GM11168 (cell line): Measurements from ENCODE around the gene SCARB1.

ENCODE experiments used
- in situ Hi-C: fragments of 300-500 bp; cut with MboI; formaldehyde crosslinking; loops from one replicate; pipeline ENCODE4 v1.12.0; 2022; ENCODE audit warnings: low sequenced_read_pairs; ENCODE audit not compliant: unreplicated experiment

SCARB1 gene

DNA sequence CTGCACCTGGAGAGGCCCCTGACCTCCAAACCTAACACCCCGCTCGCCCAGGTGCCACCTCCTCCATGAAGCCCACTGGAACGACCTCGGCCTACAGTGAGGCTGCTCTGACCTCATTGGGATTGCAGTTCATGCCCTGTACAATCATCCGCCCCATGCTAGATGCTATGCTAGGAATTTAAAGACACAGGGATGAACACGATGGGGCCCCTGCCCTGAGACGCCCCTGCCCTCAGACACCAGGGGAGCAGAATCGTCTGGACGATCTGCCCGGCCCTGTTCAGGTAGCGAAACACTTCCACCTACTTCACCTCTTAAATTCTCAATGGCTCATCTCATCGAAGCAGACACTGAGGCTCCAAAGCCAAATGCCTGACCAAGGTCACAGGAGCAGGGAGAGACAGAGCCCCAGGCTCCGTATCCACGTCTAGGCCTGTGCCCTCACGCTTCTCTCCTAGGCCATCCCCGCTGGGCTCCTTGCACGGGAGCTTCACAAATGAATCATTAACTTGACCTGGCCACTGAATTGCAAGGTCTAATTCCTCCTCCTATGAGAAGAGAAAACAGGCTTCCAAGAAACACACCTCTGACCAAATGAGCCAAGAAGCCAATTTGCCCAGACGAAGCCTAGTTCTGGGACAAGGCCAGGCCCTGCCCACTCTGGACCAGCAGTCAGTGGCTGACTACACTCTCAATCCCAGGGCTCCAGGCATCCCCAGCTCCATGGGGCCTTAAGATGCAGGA is 35.2 kb downstream of the SCARB1 start:
- in situ Hi-C loops = loop anchor here (5.0 kb wide), 1 partner anchor 59 kb away; no protein-coding TSS in a partner anchor

GRCh38 chr12:124827588-124828184 is 36.0 kb downstream of the SCARB1 start:
- in situ Hi-C loops = loop anchor here (5.0 kb wide), 1 partner anchor 60 kb away; no protein-coding TSS in a partner anchor

- in situ Hi-C loops = no loop called here
Observed at GRCh38 chr12:124824195-124824594, 39.5 kb downstream of the SCARB1 start.

DNA sequence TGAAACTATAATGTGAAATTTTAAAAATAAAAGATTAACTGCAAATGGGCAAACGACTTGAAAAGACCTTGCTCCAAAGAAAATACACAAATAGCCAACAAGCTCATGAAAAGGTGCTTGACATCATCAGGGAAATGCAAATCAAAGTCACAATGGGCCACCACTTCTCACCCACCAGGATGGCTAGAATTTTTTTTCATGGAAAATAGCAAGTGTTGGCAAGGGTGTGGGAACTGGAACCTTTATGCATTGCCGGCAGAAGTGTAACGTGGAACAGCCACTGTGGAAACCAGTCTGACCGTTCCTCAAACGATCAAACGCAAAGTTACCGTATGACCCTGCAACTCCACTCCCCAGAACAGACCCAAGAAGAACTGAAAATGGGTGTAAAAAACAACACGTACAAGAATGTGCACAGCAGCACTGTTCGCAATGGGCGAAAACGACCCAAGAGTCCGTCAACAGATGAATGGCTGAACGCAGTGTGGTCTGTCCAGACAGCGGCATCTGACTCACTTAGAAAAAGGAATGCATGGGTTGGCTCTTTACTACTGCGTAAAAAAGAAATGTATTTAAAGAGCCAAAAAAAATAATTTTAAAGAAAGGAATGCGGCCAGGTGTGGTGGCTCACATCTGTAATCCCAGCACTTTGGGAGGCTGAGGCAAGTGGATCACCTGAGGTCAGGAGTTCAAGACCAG is 40.2 kb downstream of the SCARB1 start:
- in situ Hi-C loops = no loop called here

- in situ Hi-C loops = no loop called here
Observed at GRCh38 chr12:124822218-124822617, 41.4 kb downstream of the SCARB1 start.

- in situ Hi-C loops = no loop called here
Observed at GRCh38 chr12:124821252-124822200, 42.1 kb downstream of the SCARB1 start.

DNA sequence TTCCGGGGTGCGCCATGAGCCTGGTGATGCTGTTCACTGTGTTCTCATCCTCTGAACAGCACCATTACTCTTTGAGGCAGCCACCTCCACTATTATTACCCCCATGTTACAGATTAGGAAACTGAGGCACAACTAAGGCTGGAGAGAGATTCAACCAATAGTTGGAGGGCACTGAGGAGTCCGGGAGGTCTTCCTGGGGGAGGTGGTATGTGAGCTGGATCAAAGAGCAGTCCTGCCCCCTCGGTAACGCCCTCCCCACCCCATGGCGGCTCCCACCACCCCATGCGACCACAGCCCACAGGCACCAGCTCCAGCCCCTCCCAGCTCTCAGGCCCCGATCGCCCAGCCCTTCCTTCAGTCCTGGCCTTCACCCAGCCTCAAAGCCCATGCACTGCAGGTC is 43.5 kb downstream of the SCARB1 start:
- in situ Hi-C loops = no loop called here

GRCh38 chr12:124819525-124819924 is 44.1 kb downstream of the SCARB1 start:
- in situ Hi-C loops = no loop called here

GRCh38 chr12:124819080-124819479 is 44.6 kb downstream of the SCARB1 start:
- in situ Hi-C loops = no loop called here

DNA sequence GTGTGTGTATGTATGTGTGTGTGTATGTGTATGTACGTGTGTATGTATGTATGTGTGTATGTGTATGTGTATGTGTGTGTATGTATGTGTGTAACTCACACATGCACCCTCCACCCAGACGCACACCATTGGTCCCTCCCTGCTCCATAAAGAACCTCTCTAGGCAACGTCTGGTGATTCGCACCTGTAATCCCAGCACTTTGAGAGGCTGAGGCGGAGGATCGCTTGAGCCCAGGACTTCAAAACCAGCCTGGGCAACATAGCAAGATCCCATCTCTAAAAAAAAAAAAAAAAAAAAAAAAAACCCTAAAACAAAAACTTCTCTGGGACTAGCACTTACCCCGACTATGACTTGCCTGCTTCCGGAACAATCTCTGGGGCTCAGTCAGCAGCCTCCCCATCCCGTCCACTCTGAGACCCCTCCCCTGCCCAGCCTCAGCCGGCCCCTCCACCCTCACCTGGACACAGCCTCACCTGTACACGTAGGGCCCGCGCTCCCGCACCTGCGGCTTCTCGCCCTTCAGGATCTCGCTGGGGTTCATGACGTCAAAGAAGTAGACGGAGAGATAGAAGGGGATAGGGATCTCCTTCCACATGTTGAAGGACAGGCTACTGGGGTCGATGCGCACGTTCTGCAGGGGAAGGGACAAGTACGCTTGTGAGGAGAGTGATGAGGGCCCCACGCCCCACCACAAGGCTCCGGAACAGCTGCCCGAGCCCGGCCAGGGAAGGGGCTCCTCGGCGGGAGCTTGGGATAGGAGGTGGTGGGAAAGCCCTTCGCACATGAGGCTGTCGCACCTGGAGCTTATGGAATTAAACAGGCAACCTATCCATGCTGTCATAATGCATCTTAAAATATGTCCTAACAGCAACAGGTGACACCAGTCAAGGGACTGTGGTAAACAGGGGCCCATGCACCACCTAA is 46.3 kb downstream of the SCARB1 start:
- in situ Hi-C loops = no loop called here

- in situ Hi-C loops = no loop called here
Observed at GRCh38 chr12:124816295-124816854, 47.3 kb downstream of the SCARB1 start.

- in situ Hi-C loops = no loop called here
Observed at GRCh38 chr12:124814741-124815613, 48.7 kb downstream of the SCARB1 start.

GRCh38 chr12:124813782-124814181 is 49.9 kb downstream of the SCARB1 start:
- in situ Hi-C loops = no loop called here

DNA sequence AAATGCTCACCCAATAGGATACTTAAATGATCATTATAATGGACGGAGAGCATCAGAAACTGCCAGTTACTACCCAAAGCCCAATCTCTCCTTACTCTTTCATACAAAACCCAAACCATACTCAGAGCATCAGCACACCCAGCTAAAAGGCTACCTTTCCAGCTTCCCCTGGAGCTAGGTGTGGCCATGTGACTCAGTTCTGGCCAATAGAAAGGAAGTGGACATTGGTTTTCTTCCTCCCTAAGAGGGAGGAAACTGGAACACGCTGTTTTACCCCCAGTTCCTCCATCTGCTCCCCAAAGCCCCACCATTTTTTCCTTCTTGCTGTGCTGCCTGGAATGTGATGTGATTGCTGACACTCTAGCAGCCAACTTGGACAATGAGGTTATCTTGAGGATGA is 50.7 kb downstream of the SCARB1 start:
- in situ Hi-C loops = no loop called here

- in situ Hi-C loops = no loop called here
Observed at GRCh38 chr12:124812356-124812755, 51.3 kb downstream of the SCARB1 start.

DNA sequence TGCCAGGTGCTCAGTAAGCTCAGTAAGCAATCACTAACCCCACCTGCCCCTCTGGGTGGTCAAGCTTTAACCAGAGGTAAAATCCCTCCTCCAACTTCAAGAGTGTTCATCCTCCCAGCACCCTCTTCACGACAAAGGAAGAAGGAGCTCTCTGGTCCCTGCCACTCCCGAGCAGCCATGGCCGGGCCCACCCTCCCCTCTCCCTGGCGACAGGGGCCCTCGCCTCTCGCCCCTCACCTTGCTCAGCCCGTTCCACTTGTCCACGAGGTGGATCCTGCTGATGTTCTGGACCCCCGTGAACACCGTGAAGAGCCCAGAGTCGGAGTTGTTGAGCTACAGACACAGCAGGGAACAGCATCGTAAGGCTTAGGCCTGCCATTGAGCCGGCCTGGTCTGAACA is 52.0 kb downstream of the SCARB1 start:
- in situ Hi-C loops = no loop called here

GRCh38 chr12:124809878-124810277 is 53.8 kb downstream of the SCARB1 start:
- in situ Hi-C loops = no loop called here

- in situ Hi-C loops = no loop called here
Observed at GRCh38 chr12:124809391-124809790, 54.3 kb downstream of the SCARB1 start.
